Astrocyte (in vitro differentiated cells and primary cell): ENCODE results near the gene USF3. TPM values are rescaled to one million over a fixed set of nuclear protein-coding genes. Genes with fewer than 3 reads are reported as not detected.

Experiments
- DNase-seq: peaks from one replicate; pipeline ENCODE4 v3.0.0-alpha.2; 2010; ENCODE audit warnings: low read depth
- FAIRE-seq: peaks from 2 replicates; lab custom pipeline; 2011; peaks lifted over from hg19 to GRCh38; lab: Jason Lieb, UNC
- H2AFZ ChIP-seq: 2 replicates; pipeline ENCODE4 v1.6.0; 2012; ENCODE audit warnings: low read depth, low read length, inconsistent platforms
- H3K27ac ChIP-seq: 2 replicates; pipeline ENCODE4 v1.5.1; 2011; ENCODE audit warnings: low read depth, low read length, inconsistent platforms
- H3K27me3 ChIP-seq: 2 replicates; pipeline ENCODE4 v1.6.0; 2011; ENCODE audit warnings: low read length, inconsistent platforms; ENCODE audit not compliant: insufficient read depth
- H3K36me3 ChIP-seq: 2 replicates; pipeline ENCODE4 v1.5.1; 2011; ENCODE audit warnings: low read length, inconsistent platforms; ENCODE audit not compliant: insufficient read depth
- H3K4me1 ChIP-seq: 2 replicates; pipeline ENCODE4 v1.5.1; 2011; ENCODE audit warnings: low read length, inconsistent platforms; ENCODE audit not compliant: insufficient read depth
- H3K4me2 ChIP-seq: 2 replicates; pipeline ENCODE4 v1.6.0; 2012; ENCODE audit warnings: low read length, inconsistent platforms
- H3K4me3 ChIP-seq: 2 replicates; pipeline ENCODE4 v1.5.1; 2011; ENCODE audit warnings: low read depth, mild to moderate bottlenecking, low read length, inconsistent platforms; ENCODE audit not compliant: insufficient read depth
- H3K79me2 ChIP-seq: 2 replicates; pipeline ENCODE4 v1.6.0; 2012; ENCODE audit warnings: mild to moderate bottlenecking, low read length, inconsistent platforms; ENCODE audit not compliant: insufficient read depth
- H3K9ac ChIP-seq: 2 replicates; pipeline ENCODE4 v1.6.0; 2012; ENCODE audit warnings: mild to moderate bottlenecking, low read length, inconsistent platforms
- H3K9me3 ChIP-seq: 2 replicates; pipeline ENCODE4 v1.5.1; 2012; ENCODE audit warnings: low read depth, mild to moderate bottlenecking, low read length, inconsistent platforms; ENCODE audit not compliant: insufficient read depth
- H4K20me1 ChIP-seq: 2 replicates; pipeline ENCODE4 v1.6.0; 2012; ENCODE audit warnings: low read length, inconsistent platforms; ENCODE audit not compliant: insufficient read depth
- H3K27ac Mint-ChIP-seq: one replicate; pipeline ENCODE4 v1.8.0; 2021; ENCODE audit warnings: mild to moderate bottlenecking, mixed read lengths; ENCODE audit not compliant: unreplicated experiment
- H3K27me3 Mint-ChIP-seq: one replicate; pipeline ENCODE4 v1.8.0; 2021; ENCODE audit warnings: low read depth, mixed read lengths; ENCODE audit not compliant: unreplicated experiment
- H3K36me3 Mint-ChIP-seq: one replicate; pipeline ENCODE4 v1.8.0; 2021; ENCODE audit warnings: low read depth, mixed read lengths; ENCODE audit not compliant: unreplicated experiment
- H3K4me1 Mint-ChIP-seq: one replicate; pipeline ENCODE4 v1.8.0; 2021; ENCODE audit warnings: low read depth, mixed read lengths; ENCODE audit not compliant: unreplicated experiment
- H3K4me3 Mint-ChIP-seq: one replicate; pipeline ENCODE4 v1.8.0; 2021; ENCODE audit warnings: mild to moderate bottlenecking, moderate library complexity, mixed read lengths; ENCODE audit not compliant: unreplicated experiment
- H3K9me3 Mint-ChIP-seq: one replicate; pipeline ENCODE4 v1.8.0; 2021; ENCODE audit warnings: mild to moderate bottlenecking, mixed read lengths; ENCODE audit not compliant: unreplicated experiment
- EZH2 ChIP-seq: IDR thresholded peaks from 2 replicates; pipeline ENCODE4 v1.6.1; 2012; ENCODE audit warnings: mild to moderate bottlenecking, low read length, inconsistent platforms; ENCODE audit not compliant: insufficient read depth
- total RNA-seq: library from RNA; stranded (reverse); gene quantifications from 2 replicates; pipeline ENCODE4 v1.2.1, GENCODE V29; 2021
- TF ChIP-seq, protein P1 (sequence below): IDR thresholded peaks from 2 replicates; pipeline ENCODE4 v1.5.1; 2011; ENCODE audit warnings: low read depth, mild to moderate bottlenecking, inconsistent platforms, low read length, moderate library complexity; ENCODE audit not compliant: insufficient read depth

USF3 gene
- total RNA-seq, 1 donor from 2014 or later, result 11.8 TPM

- no peak for DNase-seq
- Histone ChIP-seq H3K27ac (no peak overlapping the region), H3K79me2 (no peaks in the 10 kb centered on the region), H3K4me1 (no peaks in the 10 kb centered on the region), H2AFZ (no peak overlapping the region), H3K9me3 (no peaks in the 10 kb centered on the region), H3K4me2 (no peak overlapping the region), H3K4me3 (no peak overlapping the region), H4K20me1 (no peaks in the 10 kb centered on the region), H3K36me3 (peaks cover 23% of the 10 kb centered on the region), H3K9ac (no peak overlapping the region), H3K27me3 (no peaks in the 10 kb centered on the region)
- H3K36me3 Mint-ChIP-seq, result peaks cover 38% of the 10 kb centered on the region
- H3K9me3 Mint-ChIP-seq, result peaks cover 7% of the 10 kb centered on the region
- no peak for FAIRE-seq
- H3K4me3 Mint-ChIP-seq, result no peak overlapping the region
- no peak overlapping the region for H3K27ac Mint-ChIP-seq
- no peaks in the 10 kb centered on the region for H3K4me1 Mint-ChIP-seq
- TF ChIP-seq, protein P1, sequence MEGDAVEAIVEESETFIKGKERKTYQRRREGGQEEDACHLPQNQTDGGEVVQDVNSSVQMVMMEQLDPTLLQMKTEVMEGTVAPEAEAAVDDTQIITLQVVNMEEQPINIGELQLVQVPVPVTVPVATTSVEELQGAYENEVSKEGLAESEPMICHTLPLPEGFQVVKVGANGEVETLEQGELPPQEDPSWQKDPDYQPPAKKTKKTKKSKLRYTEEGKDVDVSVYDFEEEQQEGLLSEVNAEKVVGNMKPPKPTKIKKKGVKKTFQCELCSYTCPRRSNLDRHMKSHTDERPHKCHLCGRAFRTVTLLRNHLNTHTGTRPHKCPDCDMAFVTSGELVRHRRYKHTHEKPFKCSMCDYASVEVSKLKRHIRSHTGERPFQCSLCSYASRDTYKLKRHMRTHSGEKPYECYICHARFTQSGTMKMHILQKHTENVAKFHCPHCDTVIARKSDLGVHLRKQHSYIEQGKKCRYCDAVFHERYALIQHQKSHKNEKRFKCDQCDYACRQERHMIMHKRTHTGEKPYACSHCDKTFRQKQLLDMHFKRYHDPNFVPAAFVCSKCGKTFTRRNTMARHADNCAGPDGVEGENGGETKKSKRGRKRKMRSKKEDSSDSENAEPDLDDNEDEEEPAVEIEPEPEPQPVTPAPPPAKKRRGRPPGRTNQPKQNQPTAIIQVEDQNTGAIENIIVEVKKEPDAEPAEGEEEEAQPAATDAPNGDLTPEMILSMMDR, result no peak
- TF ChIP-seq EZH2, result no peak
- no peaks in the 10 kb centered on the region for H3K27me3 Mint-ChIP-seq
Measured at GRCh38 chr3:113659101-113659541, 37.3 kb downstream of the USF3 start.

- no peak for FAIRE-seq
- Mint-ChIP-seq H3K27me3 (no peaks in the 10 kb centered on the region), H3K4me3 (no peak overlapping the region), H3K36me3 (peaks cover 40% of the 10 kb centered on the region), H3K4me1 (no peaks in the 10 kb centered on the region), H3K9me3 (peaks cover 7% of the 10 kb centered on the region), H3K27ac (no peak overlapping the region)
- TF ChIP-seq, protein P1, result no peak
- TF ChIP-seq EZH2, result no peak
- Histone ChIP-seq H3K4me2 (no peak overlapping the region), H3K9ac (no peak overlapping the region), H3K27me3 (no peaks in the 10 kb centered on the region), H3K79me2 (no peaks in the 10 kb centered on the region), H3K9me3 (no peaks in the 10 kb centered on the region), H3K4me3 (no peak overlapping the region), H3K27ac (no peak overlapping the region), H4K20me1 (no peaks in the 10 kb centered on the region), H3K36me3 (peaks cover 23% of the 10 kb centered on the region), H2AFZ (no peak overlapping the region), H3K4me1 (no peaks in the 10 kb centered on the region)
- DNase-seq, result no peak
Measured at GRCh38 chr3:113658107-113658506, 38.3 kb downstream of the USF3 start.

GRCh38 chr3:113654851-113655250 lies 41.6 kb downstream of the USF3 start:
- Histone ChIP-seq H3K36me3 (peaks cover 17% of the 10 kb centered on the region), H3K4me1 (no peaks in the 10 kb centered on the region), H3K9ac (no peak overlapping the region), H4K20me1 (no peaks in the 10 kb centered on the region), H3K4me3 (no peak overlapping the region), H3K4me2 (no peak overlapping the region), H3K27me3 (no peaks in the 10 kb centered on the region), H3K27ac (no peak overlapping the region), H3K79me2 (no peaks in the 10 kb centered on the region), H2AFZ (no peak overlapping the region), H3K9me3 (no peaks in the 10 kb centered on the region)
- Mint-ChIP-seq H3K4me1 (no peaks in the 10 kb centered on the region), H3K9me3 (peaks cover 10% of the 10 kb centered on the region), H3K27me3 (no peaks in the 10 kb centered on the region), H3K4me3 (no peak overlapping the region), H3K36me3 (peaks cover 33% of the 10 kb centered on the region), H3K27ac (no peak overlapping the region)
- FAIRE-seq, result no peak
- TF ChIP-seq EZH2, result no peak
- TF ChIP-seq, protein P1, result no peak
- DNase-seq, result no peak
